Measurements from ENCODE around the gene TMEM37. TPM values are rescaled to one million over a fixed set of nuclear protein-coding genes. Genes with fewer than 3 reads are reported as not detected.
"Not testable (repeated sequence)": the region's sequence is repeated elsewhere in the genome, so short reads cannot be mapped to it uniquely, and the experiment has no call there.

The TMEM37 gene
- total RNA-seq, 1 experiment from 2014 or later = 2.3 TPM

GRCh38 chr2:119402645-119403560 lies 28.8 kb upstream of the TMEM37 start:
- ChIA-PET CTCF (no interaction called here), POLR2A (no interaction called here), RAD21 (ENCODE audit: low non-redundant PET in 1 of 2, low total read pairs in 2 of 2, uncharacterized antibody in 2 of 2, unreplicated experiment in 2 of 2) (no interaction called here)
- Histone ChIP-seq H3K79me2 (ENCODE audit: insufficient read depth, low read length) (no peaks in the 10 kb centered on the region), H3K9me3 (ENCODE audit: control insufficient read depth in 1 of 2, insufficient read depth in 1 of 2, low read depth in 1 of 2, low read length in 2 of 2) (no peaks in the 10 kb centered on the region), H3K4me3 (replicated peaks in 1 of 2; ENCODE audit: low read depth in 1 of 2, low read length in 2 of 2) (no peak overlapping the region), H3K9me2 (ENCODE audit: insufficient read depth) (no peaks in the 10 kb centered on the region), H3K9ac (ENCODE audit: low read length) (no peak overlapping the region), H3K4me2 (ENCODE audit: low read length) (no peak overlapping the region), H3K36me3 (ENCODE audit: control insufficient read depth in 1 of 2, insufficient read depth in 2 of 2, low read length in 2 of 2) (no peaks in the 10 kb centered on the region), H3K4me1 (ENCODE audit: control insufficient read depth in 1 of 2, insufficient read depth in 2 of 2, low read length in 2 of 2) (peaks cover 3 to 13% of the 10 kb centered on the region in 2 experiments; a peak in 3 of 4 replicates), H3K27ac (ENCODE audit: low read depth, low read length) (no peak overlapping the region), H3K27me3 (ENCODE audit: insufficient read depth, low read length) (no peaks in the 10 kb centered on the region), H4K20me1 (ENCODE audit: insufficient read depth) (no peaks in the 10 kb centered on the region), H2AFZ (ENCODE audit: low read depth, low read length, poor library complexity, severe bottlenecking) (no peak overlapping the region)
- DNase-seq (ENCODE audit: low read depth, low spot score) (no peak), ATAC-seq (no peak)
- intact Hi-C loops (cut with micrococcal nuclease) = no loop called here
- BruUV-seq (replicated peaks) = no TSS peak
- TF ChIP-seq TCF7L2 (IDR thresholded peaks at IDR 0.05; ENCODE audit: borderline replicate concordance, extremely low read depth, insufficient read depth, insufficient read length) (no peak), RAD21 (IDR thresholded peaks at IDR 0.05; ENCODE audit: low read depth) (no peak), SP1 (IDR thresholded peaks at IDR 0.05; ENCODE audit: low read depth) (no peak), EZH2 (IDR thresholded peaks at IDR 0.05) (no peak), ZNF274 (IDR thresholded peaks at IDR 0.05; ENCODE audit: low read depth, low read length) (no peak), EZH2phosphoT487 (IDR thresholded peaks at IDR 0.05; ENCODE audit: borderline replicate concordance) (no peak), EGR1 (IDR thresholded peaks at IDR 0.05; ENCODE audit: low read depth) (no peak), SRF (IDR thresholded peaks at IDR 0.05; ENCODE audit: low read depth) (no peak), SIN3A (IDR thresholded peaks at IDR 0.05; ENCODE audit: low read depth) (no peak), REST (IDR thresholded peaks at IDR 0.05; ENCODE audit: low read depth) (no peak), CBX3 (IDR thresholded peaks at IDR 0.05; ENCODE audit: low read depth) (no peak), FOSL1 (IDR thresholded peaks at IDR 0.05; ENCODE audit: low read depth) (no peak)

GRCh38 chr2:119403618-119404017 lies 28.0 kb upstream of the TMEM37 start:
- H3K9ac ChIP-seq (ENCODE audit: low read length); H3K27ac ChIP-seq (ENCODE audit: low read depth, low read length); POLR2A ChIA-PET; H3K27me3 ChIP-seq (ENCODE audit: insufficient read depth, low read length); BruUV-seq (replicated peaks); H3K4me1 ChIP-seq (ENCODE audit: control insufficient read depth in 1 of 2, insufficient read depth in 2 of 2, low read length in 2 of 2); H3K4me3 ChIP-seq (replicated peaks in 1 of 2; ENCODE audit: low read depth in 1 of 2, low read length in 2 of 2); DNase-seq (ENCODE audit: low read depth, low spot score); H2AFZ ChIP-seq (ENCODE audit: low read depth, low read length, poor library complexity, severe bottlenecking); ATAC-seq; intact Hi-C loops (cut with micrococcal nuclease); RAD21 ChIA-PET (ENCODE audit: low non-redundant PET in 1 of 2, low total read pairs in 2 of 2, uncharacterized antibody in 2 of 2, unreplicated experiment in 2 of 2); H3K9me2 ChIP-seq (ENCODE audit: insufficient read depth); H3K79me2 ChIP-seq (ENCODE audit: insufficient read depth, low read length); H3K36me3 ChIP-seq (ENCODE audit: control insufficient read depth in 1 of 2, insufficient read depth in 2 of 2, low read length in 2 of 2); H3K4me2 ChIP-seq (ENCODE audit: low read length); H4K20me1 ChIP-seq (ENCODE audit: insufficient read depth); CTCF ChIA-PET; H3K9me3 ChIP-seq (ENCODE audit: control insufficient read depth in 1 of 2, insufficient read depth in 1 of 2, low read depth in 1 of 2, low read length in 2 of 2): not testable (repeated sequence)

Measured in HCT116 (cell line).